SJSA1 (cell line): ENCODE measurements around the gene CDHR4. TPM values are rescaled to one million over a fixed set of nuclear protein-coding genes. Genes with fewer than 3 reads are reported as not detected.
"Not testable (repeated sequence)": the region's sequence is repeated elsewhere in the genome, so short reads cannot be mapped to it uniquely, and the experiment has no call there.

ENCODE experiments used
- DNase-seq, 2 experiments: peaks; one replicate each; pipeline ENCODE4 v3.0.0-alpha.2; 2015 to 2020; ENCODE audit warnings: low spot score in 2 of 2, low read depth in 1 of 2
- H3K27ac ChIP-seq: fragments of 250-450 bp; sonication (Bioruptor Pico); 2 replicates; pipeline ENCODE4 v1.5.1; 2020; ENCODE audit warnings: mild to moderate bottlenecking, moderate library complexity
- H3K27me3 ChIP-seq: fragments of 250-450 bp; sonication (Bioruptor Pico); replicated peaks from 2 replicates; pipeline ENCODE4 v1.5.1; 2020; ENCODE audit warnings: mild to moderate bottlenecking, moderate library complexity
- H3K36me3 ChIP-seq: fragments of 250-450 bp; sonication (Bioruptor Pico); 2 replicates; pipeline ENCODE4 v1.5.1; 2020; ENCODE audit warnings: mild to moderate bottlenecking
- H3K4me1 ChIP-seq: fragments of 250-450 bp; sonication (Bioruptor Pico); replicated peaks from 2 replicates; pipeline ENCODE4 v1.6.1; 2021; ENCODE audit warnings: mild to moderate bottlenecking
- H3K4me3 ChIP-seq: fragments of 250-450 bp; sonication (Bioruptor Pico); 2 replicates; pipeline ENCODE4 v1.5.1; 2020; ENCODE audit warnings: mild to moderate bottlenecking
- H3K9me3 ChIP-seq: fragments of 250-450 bp; sonication (Bioruptor Pico); replicated peaks from 2 replicates; pipeline ENCODE4 v1.5.1; 2020; ENCODE audit warnings: mild to moderate bottlenecking
- total RNA-seq: library from RNA; depleted of rRNA; stranded (reverse); fragments of >200 nt; shearing (Covaris generic); gene quantifications from 2 replicates; pipeline ENCODE4 v1.2.3, GENCODE V29; 2014

The CDHR4 gene
- total RNA-seq, 1 experiment from 2014 or later: not detected

DNA sequence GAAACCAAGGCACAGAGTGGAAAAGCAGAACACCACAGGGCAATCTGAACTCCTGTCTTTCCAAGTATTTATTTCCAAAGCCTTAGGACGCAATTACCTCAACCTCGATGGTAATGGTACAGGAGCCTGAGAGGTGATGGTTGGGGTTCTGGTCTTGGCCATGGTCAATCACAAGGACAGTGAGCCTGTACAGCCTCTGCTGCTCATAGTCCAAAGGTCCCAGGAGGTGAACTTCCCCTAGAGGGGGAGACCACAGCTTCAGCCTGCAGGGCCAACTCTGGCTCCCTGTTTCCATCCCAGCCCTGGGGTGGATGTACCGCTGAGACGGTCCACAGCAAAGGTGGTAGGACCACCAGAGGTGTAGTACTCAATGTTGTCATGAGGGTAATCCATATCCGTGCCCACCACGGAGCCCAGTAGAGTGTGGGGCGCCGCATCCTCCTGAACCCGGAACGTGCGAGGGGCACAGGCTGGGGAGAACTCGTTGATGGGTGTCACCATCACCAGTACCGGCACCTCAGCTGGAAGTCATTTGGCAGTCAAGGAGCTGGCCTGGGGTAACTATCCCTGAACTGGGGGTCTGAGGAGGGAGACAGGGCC lies 6.1 kb downstream of the CDHR4 start:
- H3K9me3 ChIP-seq: no peaks in the 10 kb centered on the region
- no peak overlapping the region for H3K4me3 ChIP-seq
- DNase-seq: no peak
- H3K27ac ChIP-seq: no peak overlapping the region
- H3K36me3 ChIP-seq: no peaks in the 10 kb centered on the region
- H3K4me1 ChIP-seq: no peaks in the 10 kb centered on the region
- H3K27me3 ChIP-seq: no peaks in the 10 kb centered on the region

DNA sequence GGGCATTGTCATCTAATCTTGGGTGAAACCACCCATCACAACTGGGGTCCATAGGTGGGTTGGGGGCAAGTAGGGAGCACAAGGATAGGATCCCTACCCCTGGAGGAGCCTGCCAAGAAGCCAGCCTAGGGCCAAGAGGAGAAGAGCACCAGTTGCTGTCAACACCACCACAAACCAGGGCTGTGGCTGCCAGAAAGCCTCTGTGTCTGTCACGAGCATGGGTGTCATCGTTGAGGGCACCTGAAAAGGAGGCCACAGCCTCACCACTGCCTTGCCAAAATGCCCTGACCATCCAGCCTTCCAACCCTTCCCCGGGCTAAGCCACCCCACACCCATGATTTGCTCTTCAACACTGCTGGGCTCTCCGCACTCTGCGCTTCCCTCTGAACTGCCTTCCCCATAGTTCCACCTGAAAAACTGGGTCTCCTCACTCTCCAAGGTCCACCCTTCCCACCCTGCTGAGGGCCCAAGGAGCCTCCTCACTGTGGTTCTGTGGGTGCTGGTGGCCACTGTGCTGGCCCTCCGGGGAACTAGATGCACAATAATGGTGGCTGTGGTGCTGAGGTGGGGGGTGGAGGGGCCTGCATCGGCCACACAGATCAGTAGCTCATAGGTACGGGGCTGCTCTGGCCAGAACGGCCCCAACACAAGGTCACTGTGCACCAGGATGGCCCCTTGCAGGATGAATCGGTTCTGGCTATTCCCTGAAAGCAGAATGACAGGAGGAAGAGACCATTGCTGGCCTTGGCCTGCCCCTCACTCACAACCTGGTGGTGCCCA lies 7.1 kb downstream of the CDHR4 start:
- Histone ChIP-seq H3K27me3 (no peaks in the 10 kb centered on the region), H3K9me3 (no peaks in the 10 kb centered on the region), H3K4me3 (no peak overlapping the region), H3K27ac (no peak overlapping the region), H3K4me1 (no peaks in the 10 kb centered on the region), H3K36me3 (no peaks in the 10 kb centered on the region)
- DNase-seq: no peak

DNA sequence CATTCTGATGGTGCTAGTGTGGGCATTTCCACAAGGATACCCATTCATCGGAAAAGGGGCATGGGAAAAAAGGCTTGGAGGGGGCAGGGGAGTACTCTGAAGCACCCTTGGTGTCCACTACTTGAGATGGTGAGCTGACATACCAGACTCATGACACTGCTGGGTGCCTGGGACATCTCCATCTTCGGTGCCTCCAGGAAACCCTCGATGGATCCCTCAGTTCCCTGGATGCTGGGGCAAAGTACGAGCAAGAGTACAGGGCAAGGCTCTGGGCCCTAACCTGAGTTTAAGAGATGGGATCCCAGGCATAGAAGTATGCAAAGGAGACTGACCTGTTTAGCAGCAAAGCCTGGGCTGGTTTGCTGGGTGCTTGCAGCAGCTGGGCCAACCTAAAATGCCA lies 8.1 kb downstream of the CDHR4 start:
- H3K36me3 ChIP-seq: no peaks in the 10 kb centered on the region
- no peaks in the 10 kb centered on the region for H3K27me3 ChIP-seq

DNA sequence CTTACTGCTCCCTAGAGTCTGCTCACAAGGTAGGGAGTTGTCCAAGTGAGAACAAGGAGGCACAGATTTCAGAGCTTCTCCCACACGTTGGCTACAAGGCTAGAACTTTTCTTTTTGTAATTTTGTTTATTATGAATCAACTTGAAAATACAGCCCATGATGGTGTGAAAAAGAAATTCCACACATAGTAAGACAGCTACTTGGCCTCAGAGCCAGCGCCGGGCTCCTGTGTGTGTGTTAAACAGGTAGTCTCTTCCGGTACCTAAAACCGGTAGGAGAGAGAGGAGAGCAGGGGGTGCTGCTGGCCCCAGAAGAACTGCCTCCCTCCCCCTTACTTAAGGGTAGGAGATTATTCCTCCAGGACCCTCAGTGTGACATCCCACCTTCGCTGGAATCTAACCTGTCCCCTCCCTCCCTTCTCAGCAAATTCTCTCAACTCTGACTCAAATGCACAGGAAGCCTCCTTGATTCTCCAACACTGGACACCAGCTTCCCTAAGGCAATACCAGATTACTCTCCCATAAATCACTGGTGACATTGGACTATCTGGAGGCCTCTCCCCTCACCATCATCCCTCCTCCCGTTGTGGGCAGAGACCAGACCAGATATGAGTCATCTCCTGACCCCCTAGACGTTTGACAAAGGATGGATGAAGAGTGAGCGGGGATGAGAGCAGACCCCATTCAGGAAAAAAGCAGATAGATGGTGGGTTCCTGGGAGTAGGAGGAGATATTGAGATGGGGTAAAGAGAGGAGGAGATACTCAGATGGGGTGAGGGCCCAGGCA lies 8.9 kb downstream of the CDHR4 start:
- Histone ChIP-seq H3K27me3 (no peaks in the 10 kb centered on the region), H3K4me1 (peaks cover 5% of the 10 kb centered on the region), H3K36me3 (peaks cover 5% of the 10 kb centered on the region; the same call in 1 of the 2 replicates), H3K9me3 (no peaks in the 10 kb centered on the region), H3K27ac (no peak overlapping the region), H3K4me3 (no peak overlapping the region)
- DNase-seq: no peak

More for the DNA sequence above, 8.1 kb downstream of the CDHR4 start:
- Histone ChIP-seq H3K4me1 (peaks cover 5% of the 10 kb centered on the region), H3K9me3 (no peaks in the 10 kb centered on the region), H3K27ac (no peak overlapping the region), H3K4me3 (no peak overlapping the region)
- DNase-seq: no peak

DNA sequence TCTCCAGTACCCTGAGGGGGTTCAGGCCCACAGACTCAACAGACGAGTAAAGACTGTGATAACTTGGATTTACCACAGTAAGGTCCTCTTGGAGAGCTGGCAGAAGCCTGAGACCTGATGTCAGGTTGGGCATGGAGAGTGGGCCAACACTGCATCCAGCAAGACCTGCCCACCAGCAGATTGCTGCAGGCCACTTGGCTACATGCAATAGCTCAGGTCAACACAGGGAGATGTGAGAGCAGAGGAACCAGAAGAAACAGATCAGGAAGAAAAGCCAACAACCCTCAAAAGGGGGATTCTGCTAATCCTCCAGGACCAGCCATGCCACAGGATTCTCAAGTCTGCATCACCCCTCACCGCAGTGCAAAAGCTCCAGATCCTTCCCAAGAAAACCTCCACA lies 11.6 kb downstream of the CDHR4 start:
- no peak overlapping the region for H3K27ac ChIP-seq
- H3K36me3 ChIP-seq: peaks cover 21% of the 10 kb centered on the region
- no peaks in the 10 kb centered on the region for H3K27me3 ChIP-seq
- no peaks in the 10 kb centered on the region for H3K9me3 ChIP-seq
- no peak overlapping the region for H3K4me3 ChIP-seq
- no peak for DNase-seq
- H3K4me1 ChIP-seq: peaks cover 17% of the 10 kb centered on the region

DNA sequence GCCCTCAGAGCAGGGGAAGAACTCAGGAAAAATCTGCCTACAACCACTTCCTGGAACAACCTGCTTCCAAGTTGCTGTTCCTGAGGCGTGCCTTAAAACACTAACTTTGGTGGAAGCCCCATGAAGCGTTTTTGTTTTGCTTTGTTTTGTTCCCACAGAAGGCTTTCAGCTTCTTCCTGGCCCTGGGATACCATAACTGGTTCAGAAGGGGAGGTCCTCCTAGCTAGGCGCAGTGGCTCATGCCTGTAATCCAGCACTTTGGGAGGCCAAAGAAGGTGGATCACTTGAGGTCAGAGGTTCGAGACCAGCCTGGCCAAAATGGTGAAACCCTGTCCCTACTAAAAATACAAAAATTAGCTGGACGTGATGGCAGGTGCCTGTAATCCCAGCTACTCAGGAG lies 12.1 kb downstream of the CDHR4 start:
- peaks cover 17% of the 10 kb centered on the region for H3K4me1 ChIP-seq
- H3K4me3 ChIP-seq: no peak overlapping the region
- DNase-seq: no peak
- H3K9me3 ChIP-seq: no peaks in the 10 kb centered on the region
- H3K27me3 ChIP-seq: no peaks in the 10 kb centered on the region
- no peak overlapping the region for H3K27ac ChIP-seq
- H3K36me3 ChIP-seq: peaks cover 21% of the 10 kb centered on the region

DNA sequence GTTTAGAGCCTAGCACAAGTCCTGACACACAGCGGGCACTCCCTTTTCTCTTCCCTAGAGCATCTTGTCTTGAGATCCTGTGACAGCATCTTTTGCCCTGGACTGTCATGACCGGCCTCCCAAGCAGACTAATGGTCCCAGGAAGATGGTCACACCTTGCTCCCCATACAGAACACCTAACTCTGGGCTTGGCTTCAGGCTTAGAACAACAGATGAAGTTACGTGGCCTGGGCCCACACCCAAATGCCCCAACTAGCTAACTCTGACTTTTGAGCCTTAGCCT lies 12.6 kb downstream of the CDHR4 start:
- Histone ChIP-seq H3K36me3 (peaks cover 21% of the 10 kb centered on the region), H3K9me3 (no peaks in the 10 kb centered on the region), H3K27ac (no peak overlapping the region), H3K27me3 (no peaks in the 10 kb centered on the region), H3K4me1 (peaks cover 17% of the 10 kb centered on the region), H3K4me3 (no peak overlapping the region; the same call in 1 of the 2 replicates)
- DNase-seq: no peak

DNA sequence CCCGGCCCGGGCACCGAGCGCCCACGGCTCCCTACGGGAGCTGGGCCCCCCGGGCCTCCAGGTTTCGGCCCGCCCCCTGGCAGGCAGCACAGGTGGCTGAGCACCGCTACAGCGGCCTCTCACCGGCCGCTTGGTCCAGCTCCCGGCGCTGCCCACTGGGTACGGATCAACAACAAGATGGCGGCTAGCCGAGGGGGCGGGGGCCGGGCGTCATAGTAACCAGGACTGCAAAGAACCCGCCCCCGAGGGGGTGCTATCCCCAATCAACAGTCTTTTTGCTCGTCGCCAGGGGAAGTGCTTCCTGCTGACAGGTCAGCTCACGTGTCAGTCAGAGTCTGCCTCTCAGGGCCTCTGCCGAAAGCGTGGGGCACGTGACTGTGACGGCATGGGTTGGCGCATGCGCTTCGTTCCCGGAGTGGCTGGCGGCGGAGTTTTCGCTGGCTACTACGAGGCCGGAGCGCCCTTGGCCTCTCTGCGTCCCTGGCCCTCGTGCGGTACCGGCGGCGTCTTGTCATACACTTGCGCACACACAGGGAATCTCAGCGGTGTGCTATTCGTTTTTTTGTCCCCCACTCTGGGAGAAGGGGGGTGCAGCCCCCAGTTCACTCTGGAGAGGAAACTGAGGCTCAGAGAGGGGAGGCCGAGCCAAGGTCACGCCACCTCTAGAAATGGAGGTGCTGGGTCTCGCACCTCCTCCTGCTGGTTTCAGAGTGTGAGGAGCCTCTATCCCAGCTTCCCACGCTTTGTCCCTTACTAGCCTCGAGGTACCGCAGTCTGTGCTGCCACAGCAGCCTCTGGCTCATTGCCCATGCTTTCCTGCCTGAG lies 13.1 kb downstream of the CDHR4 start, which contains the start of gene IP6K1:
TSS of gene IP6K1 (minus strand) at position 186 of the 825 bp plus-strand sequence. CDS start 38,502 bp downstream, outside the sequence.
- Histone ChIP-seq H3K4me1 (peaks cover 17% of the 10 kb centered on the region), H3K36me3 (peaks cover 22% of the 10 kb centered on the region), H3K4me3 (peak within 1 kb of the TSS; percentile 87), H3K27me3 (no peaks in the 10 kb centered on the region), H3K9me3 (no peaks in the 10 kb centered on the region), H3K27ac (peak within 1 kb of the TSS; percentile 57)
- DNase-seq: peak; percentile 99

DNA sequence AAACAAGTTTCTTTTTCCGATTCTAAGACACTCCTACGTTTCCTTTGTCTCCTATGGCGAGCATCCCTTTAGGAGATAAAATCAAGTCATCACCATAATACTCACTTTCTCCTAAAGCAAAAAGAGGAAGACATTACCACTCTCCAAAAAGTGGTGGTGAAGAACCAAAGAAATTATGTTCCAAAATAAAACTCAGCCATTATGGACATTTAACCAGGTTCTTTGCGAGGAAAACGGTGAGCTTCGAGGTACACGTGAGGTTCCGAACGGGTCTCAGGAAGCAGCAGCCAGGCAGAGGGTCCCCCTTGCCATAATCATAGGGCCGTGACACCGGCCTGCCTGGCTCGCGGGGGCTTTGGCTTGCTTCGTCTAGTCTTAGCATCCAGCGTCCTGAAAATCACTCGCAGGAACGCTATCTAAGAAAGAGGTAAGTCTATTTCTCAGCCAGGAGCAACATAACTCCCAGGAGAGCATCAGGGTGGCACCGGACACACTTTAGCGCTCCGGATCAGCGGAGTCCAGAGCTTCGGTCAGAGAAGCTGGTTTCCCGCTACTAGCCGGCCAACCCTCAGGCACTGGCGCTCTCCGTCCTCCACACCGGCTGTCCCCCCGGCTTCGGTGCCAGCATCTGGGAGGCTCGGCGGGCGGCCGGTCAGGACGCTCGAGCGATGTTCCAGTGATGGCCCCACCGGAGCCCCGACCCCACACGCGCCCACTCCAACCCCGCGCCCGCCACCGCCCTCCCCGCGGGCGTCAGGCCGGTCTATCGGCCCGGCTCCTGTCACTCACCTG lies 13.9 kb downstream of the CDHR4 start:
- no peaks in the 10 kb centered on the region for H3K9me3 ChIP-seq
- DNase-seq: peak in 1 of 2 experiments; percentile 3
- peak overlapping the region; percentile 57 for H3K27ac ChIP-seq
- peak overlapping the region; percentile 87 for H3K4me3 ChIP-seq
- peaks cover 17% of the 10 kb centered on the region for H3K4me1 ChIP-seq
- no peaks in the 10 kb centered on the region for H3K27me3 ChIP-seq
- H3K36me3 ChIP-seq: peaks cover 28% of the 10 kb centered on the region

DNA sequence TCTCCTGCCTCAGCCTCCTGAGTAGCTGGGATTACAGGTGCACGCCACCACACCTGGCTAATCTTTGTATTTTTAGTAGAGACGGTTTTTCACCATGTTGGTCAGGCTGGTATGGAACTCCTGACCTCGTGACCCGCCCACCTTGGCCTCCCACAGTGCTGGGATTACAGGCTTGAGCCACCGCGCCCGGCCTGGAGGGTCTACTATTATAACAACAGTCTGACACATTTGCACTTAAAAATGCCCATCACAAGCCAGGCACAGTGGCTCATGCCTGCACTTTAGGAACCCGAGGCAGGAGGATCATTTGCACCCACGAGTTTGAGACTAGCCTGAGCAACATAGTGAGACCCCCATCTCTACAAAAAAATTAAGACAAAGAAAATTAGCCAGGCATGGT lies 17.4 kb downstream of the CDHR4 start:
- H3K27me3 ChIP-seq, DNase-seq, H3K9me3 ChIP-seq, H3K4me3 ChIP-seq, H3K27ac ChIP-seq: not testable (repeated sequence)
- H3K36me3 ChIP-seq: peaks cover 32% of the 10 kb centered on the region
- peaks cover 17% of the 10 kb centered on the region for H3K4me1 ChIP-seq

DNA sequence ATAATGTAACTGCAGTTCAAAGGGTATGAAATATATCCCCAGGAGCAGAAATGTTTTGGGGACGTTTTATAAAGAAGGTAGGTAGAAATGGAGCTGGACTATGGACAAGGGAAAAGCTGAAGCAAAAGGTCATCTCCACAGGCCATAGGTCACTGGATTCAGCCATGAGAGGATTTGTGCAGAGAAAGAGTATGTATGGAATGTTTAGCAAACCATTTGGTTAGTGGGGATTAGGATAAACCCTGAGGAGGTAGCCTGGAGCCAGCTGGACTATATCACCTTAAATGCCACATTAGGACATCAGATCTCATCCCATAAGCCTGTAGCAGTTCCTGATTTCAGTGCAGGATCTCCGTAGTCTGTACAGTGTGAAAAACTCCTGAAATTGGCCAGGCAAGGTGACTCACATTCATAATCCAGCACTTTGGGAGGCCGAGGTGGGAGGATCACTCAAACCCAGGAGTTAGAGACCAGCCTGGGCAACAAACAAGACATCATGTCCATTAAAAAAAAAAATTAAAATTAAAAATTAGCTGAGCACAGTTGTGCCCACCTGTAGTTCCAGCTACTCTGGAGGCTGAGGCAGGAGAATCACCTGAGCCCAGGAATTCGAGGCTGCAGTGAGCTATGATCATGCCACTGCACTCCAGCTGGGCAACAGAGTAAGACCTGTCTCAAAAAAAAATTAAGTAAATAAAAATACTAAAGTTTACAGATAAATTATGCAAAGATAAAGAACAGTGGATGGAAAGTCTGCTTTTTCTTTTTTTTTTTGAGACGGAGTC lies 18.1 kb downstream of the CDHR4 start:
- no peaks in the 10 kb centered on the region for H3K27me3 ChIP-seq
- no peaks in the 10 kb centered on the region for H3K9me3 ChIP-seq
- no peak for DNase-seq
- peaks cover 12% of the 10 kb centered on the region for H3K4me1 ChIP-seq
- H3K36me3 ChIP-seq: peaks cover 39% of the 10 kb centered on the region
- H3K4me3 ChIP-seq: no peak overlapping the region
- H3K27ac ChIP-seq: no peak overlapping the region

DNA sequence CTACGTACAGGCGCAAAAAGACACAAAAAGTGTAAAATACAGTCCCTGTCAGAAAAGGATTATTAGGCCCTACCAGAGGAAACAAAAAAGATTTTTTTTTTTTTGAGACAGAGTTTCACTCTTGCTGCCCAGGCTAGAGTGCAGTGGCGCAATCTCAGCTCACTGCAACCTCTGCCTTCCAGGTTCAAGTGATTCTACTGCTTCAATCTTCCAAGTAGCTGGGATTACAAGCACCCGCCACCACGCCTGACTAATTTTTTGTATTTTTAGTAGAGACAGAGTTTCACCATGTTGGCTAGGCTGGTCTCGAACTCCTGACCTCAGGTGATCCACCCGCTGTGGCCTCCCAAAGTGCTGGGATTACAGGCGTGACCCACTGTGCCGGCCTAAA lies 18.7 kb downstream of the CDHR4 start:
- not testable (repeated sequence) for DNase-seq, H3K27ac ChIP-seq, H3K9me3 ChIP-seq, H3K27me3 ChIP-seq, H3K4me3 ChIP-seq
- H3K36me3 ChIP-seq: peaks cover 38% of the 10 kb centered on the region
- H3K4me1 ChIP-seq: peaks cover 12% of the 10 kb centered on the region
